A549 (cell line): Measurements from ENCODE around the gene CDX2. TPM values are rescaled to one million over a fixed set of nuclear protein-coding genes. Genes with fewer than 3 reads are reported as not detected.
"Not testable (repeated sequence)": the region's sequence is repeated elsewhere in the genome, so short reads cannot be mapped to it uniquely, and the experiment has no call there.

Experiments
- ATAC-seq, 2 experiments: fragments of 200-7000 bp in 1 of 2; fragments of >200 bp in 1 of 2; cut with Nextera tagmentation in 1 of 2; cut with Tn5 transposase in 1 of 2; 3 replicates each; pipeline versions ENCODE4 v1.8.0 to v1.9.1; 2018 to 2020; ENCODE audit warnings: mild to moderate bottlenecking in 1 of 2, moderate library complexity in 1 of 2
- CTCF ChIA-PET: fragments of 300-600 bp; sonication (Branson Sonifier 250); formaldehyde crosslinking; extraction: SDS; loops from one replicate; lab custom pipeline; 2021; ENCODE audit warnings: antibody characterized with exemption, inconsistent platforms; lab: Yijun Ruan, JAX
- POLR2A ChIA-PET: fragments of 350-600 bp; formaldehyde crosslinking; extraction: SDS; loops from one replicate; lab custom pipeline; 2021; ENCODE audit warnings: antibody characterized with exemption, inconsistent platforms; lab: Yijun Ruan, JAX
- DNase-seq, 2 experiments: peaks; one replicate each; pipeline versions ENCODE4 v3.0.0 to v3.0.0-alpha.2; 2011 to 2016; ENCODE audit warnings: low read depth in 1 of 2, low spot score in 1 of 2
- FAIRE-seq: peaks from 2 replicates; lab custom pipeline; 2011; peaks lifted over from hg19 to GRCh38; lab: Jason Lieb, UNC
- H3K27ac ChIP-seq, 2 experiments: fragments of >200 bp; sonication (Bioruptor Twin); formaldehyde crosslinking; 3 replicates each; pipeline ENCODE4 v1.5.1; 2016 to 2017
- H3K4me1 ChIP-seq: fragments of >200 bp; sonication (Bioruptor Twin); formaldehyde crosslinking; 3 replicates; pipeline ENCODE4 v1.6.1; 2016
- H3K4me2 ChIP-seq: fragments of >200 bp; sonication (Bioruptor Twin); formaldehyde crosslinking; 3 replicates; pipeline ENCODE4 v1.6.1; 2016
- H3K4me3 ChIP-seq: fragments of >200 bp; sonication (Bioruptor Twin); formaldehyde crosslinking; 3 replicates; pipeline ENCODE4 v1.5.1; 2016
- H3K9me3 ChIP-seq: fragments of >200 bp; sonication (Bioruptor Twin); formaldehyde crosslinking; 3 replicates; pipeline ENCODE4 v1.6.1; 2016
- ATOH8 ChIP-seq: fragments of 250-450 bp; sonication (Bioruptor Pico); IDR thresholded peaks from 2 replicates; pipeline ENCODE4 v1.5.0; 2020; ENCODE audit warnings: low read depth, mild to moderate bottlenecking, moderate library complexity
- ELK1 ChIP-seq: fragments of 150-350 bp; IDR thresholded peaks from 2 replicates; pipeline ENCODE4 v1.6.1; 2014; ENCODE audit warnings: low read depth, mild to moderate bottlenecking, low read length
- ESRRA ChIP-seq: fragments of 150-350 bp; IDR thresholded peaks from 2 replicates; pipeline ENCODE4 v1.6.1; 2014; ENCODE audit warnings: mild to moderate bottlenecking, low read length, borderline replicate concordance
- HES2 ChIP-seq: fragments of >200 bp; sonication (Bioruptor Twin); formaldehyde crosslinking; IDR thresholded peaks from 2 replicates; pipeline ENCODE4 v1.6.1; 2016
- HEYL ChIP-seq: fragments of 250-450 bp; sonication (Bioruptor Pico); IDR thresholded peaks from 2 replicates; pipeline ENCODE4 v1.8.0; 2021; ENCODE audit warnings: mild to moderate bottlenecking, moderate library complexity
- HOXB13 ChIP-seq: fragments of 250-450 bp; sonication (Bioruptor Pico); IDR thresholded peaks from 2 replicates; pipeline ENCODE4 v1.5.0; 2020; ENCODE audit warnings: low read depth, mild to moderate bottlenecking, moderate library complexity
- JUNB ChIP-seq: fragments of >200 bp; sonication (Bioruptor Twin); formaldehyde crosslinking; IDR thresholded peaks from 2 replicates; pipeline ENCODE4 v1.6.1; 2016
- KDM1A ChIP-seq: fragments of 200-600 bp; sonication (generic); IDR thresholded peaks from 2 replicates; pipeline ENCODE4 v1.6.1; 2016; ENCODE audit warnings: low read depth, mild to moderate bottlenecking
- MAZ ChIP-seq: fragments of 150-350 bp; IDR thresholded peaks from 2 replicates; pipeline ENCODE4 v1.6.1; 2014; ENCODE audit warnings: antibody characterized with exemption, low read depth, low read length, borderline replicate concordance
- PHF8 ChIP-seq: fragments of 200-600 bp; sonication (generic); IDR thresholded peaks from 2 replicates; pipeline ENCODE4 v1.6.1; 2016; ENCODE audit warnings: low read depth, mild to moderate bottlenecking, antibody characterized with exemption, moderate library complexity, borderline replicate concordance
- POLR2A ChIP-seq: IDR thresholded peaks from 2 replicates; pipeline ENCODE4 v1.6.1; 2012; ENCODE audit warnings: mild to moderate bottlenecking, low read length
- POLR2AphosphoS2 ChIP-seq: conservative IDR thresholded peaks from 2 replicates; pipeline ENCODE4 v1.6.1; 2012; ENCODE audit warnings: low read length, improper control_type of control experiment, inconsistent platforms
- RAD21 ChIP-seq, 2 experiments: fragments of >200 bp in 1 of 2; sonication (Bioruptor Twin) in 1 of 2; formaldehyde crosslinking in 1 of 2; IDR thresholded peaks in 1 of 2; conservative IDR thresholded peaks in 1 of 2; 2 replicates in 1 of 2; 3 replicates in 1 of 2; pipeline ENCODE4 v1.6.1; 2012 to 2018; ENCODE audit warnings: inconsistent platforms in 1 of 2
- RNF2 ChIP-seq: fragments of 200-600 bp; sonication (generic); IDR thresholded peaks from 2 replicates; pipeline ENCODE4 v1.6.1; 2016; ENCODE audit warnings: low read depth, mild to moderate bottlenecking, antibody characterized with exemption, moderate library complexity, borderline replicate concordance
- SMC3 ChIP-seq: fragments of >200 bp; sonication (Bioruptor Twin); formaldehyde crosslinking; IDR thresholded peaks from 3 replicates; pipeline ENCODE4 v1.6.1; 2018; ENCODE audit warnings: inconsistent platforms
- SREBF2 ChIP-seq: fragments of 450-650 bp; IDR thresholded peaks from 2 replicates; pipeline ENCODE4 v1.6.1; 2014; ENCODE audit warnings: mild to moderate bottlenecking, moderate library complexity
- TP53 ChIP-seq: fragments of 250-450 bp; sonication (Bioruptor Pico); IDR thresholded peaks from 2 replicates; pipeline ENCODE4 v1.5.0; 2021; ENCODE audit warnings: mild to moderate bottlenecking, moderate library complexity
- ZNF302 ChIP-seq: fragments of 250-450 bp; sonication (Bioruptor Pico); IDR thresholded peaks from 2 replicates; pipeline ENCODE4 v1.9.0; 2021; ENCODE audit warnings: inconsistent platforms, mild to moderate bottlenecking, moderate library complexity
- WGBS: methylation state at CpG from one replicate; pipeline ENCODE4 v1.1.6; 2017; ENCODE audit errors: missing lambda C conversion rate; 5-methylcytosine and 5-hydroxymethylcytosine counted together
- polyA plus RNA-seq, 4 experiments: library from polyadenylated mRNA; depleted of rRNA in 3 of 4; stranded (reverse); fragments of >200 nt; fragmentation: RNase III in 1 of 4; extraction: RNeasy Plus Mini Kit Qiagen cat#74134 plus additional on column Dnase treatment in 1 of 4; gene quantifications; 2 replicates in 3 of 4; 3 replicates in 1 of 4; pipeline ENCODE4 v1.2.3, GENCODE V29; 2011 to 2017
- TF ChIP-seq, protein P1 (sequence below): fragments of >200 bp; sonication (Bioruptor Twin); formaldehyde crosslinking; IDR thresholded peaks from 3 replicates; pipeline ENCODE4 v1.6.1; 2016

CDX2 gene
- polyA plus RNA-seq, 2 of the 4 experiments (the other 2 are of a cell fraction), result 0.14 to 0.19 TPM

DNA sequence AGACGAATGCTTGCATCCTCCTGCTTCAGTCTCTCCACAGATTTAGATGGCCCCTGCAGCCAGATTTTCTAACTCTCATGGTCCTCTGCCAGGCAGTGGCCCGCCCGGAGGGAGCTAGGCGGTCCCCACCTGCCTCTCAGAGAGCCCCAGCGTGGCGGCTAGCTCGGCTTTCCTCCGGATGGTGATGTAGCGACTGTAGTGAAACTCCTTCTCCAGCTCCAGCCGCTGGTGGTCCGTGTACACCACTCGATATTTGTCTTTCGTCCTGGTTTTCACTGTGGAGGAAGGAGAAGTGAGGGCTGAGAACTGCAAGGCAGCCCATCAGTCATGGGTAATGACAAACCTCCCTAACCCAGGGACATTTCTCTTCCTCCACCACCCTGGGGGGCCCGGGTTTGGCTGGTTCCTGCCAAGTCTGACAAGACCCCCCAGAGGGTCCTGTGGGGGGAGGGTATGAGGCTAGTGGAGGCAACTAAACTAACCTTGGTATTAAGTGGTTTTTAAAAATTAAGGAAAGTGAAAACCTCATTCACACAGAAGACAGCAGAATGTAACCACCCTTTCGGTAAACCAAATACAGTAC is 4.3 kb downstream of the CDX2 start:
- peaks cover 9% of the 10 kb centered on the region for H3K4me1 ChIP-seq
- ATAC-seq, result no peak
- ChIA-PET CTCF (interaction anchor here (0.9 to 1.1 kb wide), 3 partner anchors 11 to 603 kb away, joined by 3 to 4 read pairs (median 3); no protein-coding TSS in a partner anchor), POLR2A (no interaction called here)
- no peak overlapping the region for H3K4me3 ChIP-seq
- TF ChIP-seq SMC3 (no peak), ELK1 (no peak), ESRRA (no peak), ZNF302 (no peak), KDM1A (no peak), RNF2 (no peak), POLR2AphosphoS2 (no peak), JUNB (no peak), ATOH8 (no peak)
- TF ChIP-seq, protein P1, sequence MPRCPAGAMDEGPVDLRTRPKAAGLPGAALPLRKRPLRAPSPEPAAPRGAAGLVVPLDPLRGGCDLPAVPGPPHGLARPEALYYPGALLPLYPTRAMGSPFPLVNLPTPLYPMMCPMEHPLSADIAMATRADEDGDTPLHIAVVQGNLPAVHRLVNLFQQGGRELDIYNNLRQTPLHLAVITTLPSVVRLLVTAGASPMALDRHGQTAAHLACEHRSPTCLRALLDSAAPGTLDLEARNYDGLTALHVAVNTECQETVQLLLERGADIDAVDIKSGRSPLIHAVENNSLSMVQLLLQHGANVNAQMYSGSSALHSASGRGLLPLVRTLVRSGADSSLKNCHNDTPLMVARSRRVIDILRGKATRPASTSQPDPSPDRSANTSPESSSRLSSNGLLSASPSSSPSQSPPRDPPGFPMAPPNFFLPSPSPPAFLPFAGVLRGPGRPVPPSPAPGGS, result no peak
- FAIRE-seq, result no peak
- H3K9me3 ChIP-seq, result no peaks in the 10 kb centered on the region
- DNase-seq, result no peak
- H3K27ac ChIP-seq, result no peak overlapping the region
- WGBS, result 87% methylated on average over 12 of the region's 15 CpGs
- H3K4me2 ChIP-seq, result no peak overlapping the region

- DNase-seq, H3K4me2 ChIP-seq, H3K4me3 ChIP-seq, H3K9me3 ChIP-seq, H3K27ac ChIP-seq, FAIRE-seq, POLR2A ChIA-PET, ATAC-seq: not testable (repeated sequence)
- CTCF ChIA-PET, result interaction anchor here (0.9 to 3.0 kb wide), 2 partner anchors 11 to 602 kb away, joined by 3 to 15 read pairs; no protein-coding TSS in a partner anchor
- H3K4me1 ChIP-seq, result peaks cover 14% of the 10 kb centered on the region
- WGBS, result 94% methylated on average over 10 of the region's 13 CpGs
Observed at GRCh38 chr13:27964206-27964605, 4.9 kb downstream of the CDX2 start.

GRCh38 chr13:27963491-27963890 is 5.6 kb downstream of the CDX2 start:
- CTCF ChIA-PET, result interaction anchor here (3.0 kb wide), 1 partner anchor 10 kb away, joined by 15 read pairs; no protein-coding TSS in a partner anchor
- H3K4me2 ChIP-seq, result no peak overlapping the region
- no peak for DNase-seq
- ATAC-seq, result no peak
- WGBS, result 71% methylated on average over 3 of the region's 3 CpGs
- H3K9me3 ChIP-seq, result no peaks in the 10 kb centered on the region
- TF ChIP-seq SREBF2 (no peak), HOXB13 (CRISPR knock-in tag) (no peak), MAZ (no peak), PHF8 (no peak), HEYL (CRISPR knock-in tag) (no peak), HES2 (no peak), RNF2 (no peak), TP53 (CRISPR knock-in tag) (no peak), RAD21 (conservative IDR thresholded peaks at IDR 0.05 in 1 of 2, IDR thresholded peaks at IDR 0.05 in 1 of 2) (no peak), POLR2A (no peak)
- TF ChIP-seq, all 56 proteins: peak for 0
- Histone ChIP-seq H3K4me1 (peaks cover 14% of the 10 kb centered on the region), H3K4me3 (no peak overlapping the region), H3K27ac (no peak overlapping the region)
- no peak for FAIRE-seq
- POLR2A ChIA-PET, result no interaction called here
